PC-9 (cell line): Measurements from ENCODE around the gene OR2S2. TPM values are rescaled to one million over a fixed set of nuclear protein-coding genes. Genes with fewer than 3 reads are reported as not detected.

Experiments used
- Bru-seq: library from RNA; stranded (reverse); fragments of 400-500 nt; gene quantifications from one replicate; lab custom pipeline; 2021; lab: Mats Ljungman, UMichigan
- BruChase-seq, 2 experiments: library from RNA; stranded (reverse); fragments of 400-500 nt; gene quantifications; one replicate each; lab custom pipeline; 2021; lab: Mats Ljungman, UMichigan
- BruUV-seq: library from RNA; stranded (reverse); fragments of 400-500 nt; replicated peaks from 2 replicates; lab custom pipeline; 2021; lab: Mats Ljungman, UMichigan
- CTCF ChIA-PET: fragments of 300-600 bp; sonication (Branson Sonifier 250); formaldehyde crosslinking; loops from one replicate; lab custom pipeline; 2022; ENCODE audit warnings: antibody characterized with exemption; lab: Charles Lee
- POLR2A ChIA-PET: fragments of 300-600 bp; sonication (Branson Sonifier 250); formaldehyde crosslinking; loops from one replicate; lab custom pipeline; 2022; ENCODE audit warnings: antibody characterized with exemption; ENCODE audit not compliant: unreplicated experiment; lab: Charles Lee
- DNase-seq, 2 experiments: peaks; one replicate each; pipeline versions ENCODE4 v3.0.0 to v3.0.0-alpha.2; 2015 to 2022; ENCODE audit warnings: mixed read lengths in 1 of 2
- H2AFZ ChIP-seq: fragments of 200-600 bp; sonication (generic); 2 replicates; pipeline ENCODE4 v1.8.1; 2017; ENCODE audit warnings: antibody characterized with exemption
- H3F3A ChIP-seq: fragments of 200-600 bp; sonication (generic); 2 replicates; pipeline ENCODE4 v1.8.1; 2017; ENCODE audit warnings: antibody characterized with exemption, mild to moderate bottlenecking, low read depth; ENCODE audit not compliant: insufficient read depth
- H3K27ac ChIP-seq: fragments of 200-600 bp; sonication (generic); 2 replicates; pipeline ENCODE4 v1.6.1; 2016; ENCODE audit warnings: mixed run types
- H3K27me3 ChIP-seq: fragments of 200-600 bp; sonication (generic); 2 replicates; pipeline ENCODE4 v1.6.1; 2016; ENCODE audit warnings: low read depth, mixed run types; ENCODE audit not compliant: insufficient read depth
- H3K36me3 ChIP-seq: fragments of 200-600 bp; sonication (generic); 2 replicates; pipeline ENCODE4 v1.6.1; 2016; ENCODE audit warnings: low read depth, mixed run types
- H3K4me1 ChIP-seq: fragments of 200-600 bp; sonication (generic); replicated peaks from 2 replicates; pipeline ENCODE4 v1.6.1; 2016; ENCODE audit warnings: mixed run types; ENCODE audit not compliant: insufficient read depth
- H3K4me2 ChIP-seq: fragments of 200-600 bp; sonication (generic); 2 replicates; pipeline ENCODE4 v1.6.1; 2017; ENCODE audit warnings: mixed run types
- H3K4me3 ChIP-seq: fragments of 200-600 bp; sonication (generic); 2 replicates; pipeline ENCODE4 v1.6.1; 2016; ENCODE audit warnings: mixed run types
- H3K79me2 ChIP-seq: fragments of 200-600 bp; sonication (generic); 2 replicates; pipeline ENCODE4 v1.6.1; 2017; ENCODE audit warnings: low read depth, mixed run types
- H3K9me2 ChIP-seq: fragments of 200-600 bp; sonication (generic); 2 replicates; pipeline ENCODE4 v1.8.1; 2017; ENCODE audit warnings: mild to moderate bottlenecking; ENCODE audit not compliant: insufficient read depth
- H3K9me3 ChIP-seq: fragments of 200-600 bp; sonication (generic); 2 replicates; pipeline ENCODE4 v1.8.1; 2016; ENCODE audit warnings: low read depth; ENCODE audit not compliant: insufficient read depth
- H4K20me1 ChIP-seq: fragments of 200-600 bp; sonication (generic); 2 replicates; pipeline ENCODE4 v1.8.1; 2017; ENCODE audit not compliant: insufficient read depth
- CTCF ChIP-seq: fragments of 200-600 bp; sonication (generic); conservative IDR thresholded peaks from 2 replicates; pipeline ENCODE4 v1.6.1; 2017; ENCODE audit warnings: mixed run types, antibody characterized with exemption, mild to moderate bottlenecking, moderate library complexity
- EZH2 ChIP-seq: fragments of 200-600 bp; sonication (generic); IDR thresholded peaks from 2 replicates; pipeline ENCODE4 v1.8.0; 2017; ENCODE audit warnings: antibody characterized with exemption, low read depth
- intact Hi-C: fragments of 100-400 bp; cut with micrococcal nuclease; formaldehyde crosslinking; loops from one replicate; pipeline ENCODE4 v1.10.0; 2022; ENCODE audit not compliant: unreplicated experiment
- long read RNA-seq: library from polyadenylated mRNA; stranded (forward); transcript quantifications from one replicate; pipeline ENCODE4 v2.0.0, GENCODE V29; 2022
- total RNA-seq: library from RNA; stranded (reverse); gene quantifications from 2 replicates; pipeline ENCODE4 v1.2.3, GENCODE V29; 2021

Gene OR2S2, protein sequence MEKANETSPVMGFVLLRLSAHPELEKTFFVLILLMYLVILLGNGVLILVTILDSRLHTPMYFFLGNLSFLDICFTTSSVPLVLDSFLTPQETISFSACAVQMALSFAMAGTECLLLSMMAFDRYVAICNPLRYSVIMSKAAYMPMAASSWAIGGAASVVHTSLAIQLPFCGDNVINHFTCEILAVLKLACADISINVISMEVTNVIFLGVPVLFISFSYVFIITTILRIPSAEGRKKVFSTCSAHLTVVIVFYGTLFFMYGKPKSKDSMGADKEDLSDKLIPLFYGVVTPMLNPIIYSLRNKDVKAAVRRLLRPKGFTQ
- not detected in 2 replicates for total RNA-seq
- not detected for Bru-seq, nascent RNA
- not detected for BruChase-seq, experiment 1, labeled RNA remaining after a 2-hour chase
- BruChase-seq, experiment 2, labeled RNA remaining after a 6-hour chase: not detected
- long read RNA-seq: 0 reads

GRCh38 chr9:35958104-35958837 lies at the start of gene OR2S2:
TSS of gene OR2S2 (minus strand) at chr9:35958154. CDS start at chr9:35958098, 56 bp downstream.
- BruUV-seq: no TSS peak
- TF ChIP-seq EZH2 (no peak), CTCF (no peak)
- Histone ChIP-seq H3K4me1 (no peaks in the 10 kb centered on the region), H3K9me2 (no peaks in the 10 kb centered on the region), H3K4me2 (no peak within 1 kb of the TSS), H3K27ac (no peak within 1 kb of the TSS), H4K20me1 (no peaks in the 10 kb centered on the region), H2AFZ (no peak within 1 kb of the TSS), H3K79me2 (no peaks in the 10 kb centered on the region), H3K36me3 (no peaks in the 10 kb centered on the region), H3K4me3 (no peak within 1 kb of the TSS), H3K27me3 (no peaks in the 10 kb centered on the region), H3F3A (no peaks in the 10 kb centered on the region), H3K9me3 (no peaks in the 10 kb centered on the region)
- ChIA-PET POLR2A (no interaction called here), CTCF (no interaction called here)
- intact Hi-C loops: no loop called here
- DNase-seq: no peak

GRCh38 chr9:36007316-36007708 lies 49.4 kb upstream of the OR2S2 start:
- no peaks in the 10 kb centered on the region for H3K36me3 ChIP-seq
- BruUV-seq: no TSS peak

More at GRCh38 chr9:36007316-36007708, 49.4 kb upstream of the OR2S2 start:
- ChIA-PET CTCF (interaction anchor here (0.5 to 0.8 kb wide), 2 partner anchors 32 to 190 kb away, joined by 4 to 5 read pairs; no protein-coding TSS in a partner anchor), POLR2A (no interaction called here)
- no peaks in the 10 kb centered on the region for H3K79me2 ChIP-seq
- no peak overlapping the region for H2AFZ ChIP-seq
- no peak for TF ChIP-seq CTCF
- no peak for TF ChIP-seq EZH2
- H3K4me2 ChIP-seq: no peak overlapping the region
- no peaks in the 10 kb centered on the region for H3F3A ChIP-seq
- intact Hi-C loops: no loop called here
- no peaks in the 10 kb centered on the region for H3K9me3 ChIP-seq
- DNase-seq: no peak
- no peak overlapping the region for H3K27ac ChIP-seq
- no peaks in the 10 kb centered on the region for H4K20me1 ChIP-seq
- peaks cover 8% of the 10 kb centered on the region for H3K27me3 ChIP-seq
- H3K4me1 ChIP-seq: no peaks in the 10 kb centered on the region
- no peaks in the 10 kb centered on the region for H3K9me2 ChIP-seq
- H3K4me3 ChIP-seq: no peak overlapping the region
